ENCODE results near the gene FOXG1. TPM values are rescaled to one million over a fixed set of nuclear protein-coding genes. Genes with fewer than 3 reads are reported as not detected.

The FOXG1 gene
- not detected for total RNA-seq

GRCh38 chr14:28766469-28766955, at the start of gene FOXG1:
TSS of gene FOXG1 (plus strand) at chr14:28766787. CDS start at chr14:28767280, 493 bp downstream.
- CTCF ChIA-PET, result no interaction called here
- no peak for DNase-seq
- H3K27ac Mint-ChIP-seq, result peak within 1 kb of the TSS; percentile 28
- no peak for ATAC-seq
- POLR2A ChIA-PET, result no interaction called here
- H3K9me3 Mint-ChIP-seq, result peaks cover 2% of the 10 kb centered on the region
- peak within 1 kb of the TSS; percentile 49 for H3K4me3 Mint-ChIP-seq
- intact Hi-C loops (cut with micrococcal nuclease), result no loop called here
- peaks cover 12% of the 10 kb centered on the region for H3K36me3 Mint-ChIP-seq (ENCODE audit: low read depth)
- peaks cover 54% of the 10 kb centered on the region for H3K27me3 Mint-ChIP-seq
- peaks cover 7% of the 10 kb centered on the region for H3K4me1 Mint-ChIP-seq (ENCODE audit: low read depth)
- TF ChIP-seq CTCF (IDR thresholded peaks at IDR 0.05), result no peak

- peaks cover 6% of the 10 kb centered on the region for H3K9me3 Mint-ChIP-seq
- no peak overlapping the region for H3K4me3 Mint-ChIP-seq
- POLR2A ChIA-PET, result no interaction called here
- CTCF ChIA-PET, result no interaction called here
- no peak overlapping the region for H3K27ac Mint-ChIP-seq
- TF ChIP-seq CTCF (IDR thresholded peaks at IDR 0.05), result no peak
- no peaks in the 10 kb centered on the region for H3K27me3 Mint-ChIP-seq
- no peak for ATAC-seq
- no peak for DNase-seq
- no peaks in the 10 kb centered on the region for H3K4me1 Mint-ChIP-seq (ENCODE audit: low read depth)
- intact Hi-C loops (cut with micrococcal nuclease), result no loop called here
- no peaks in the 10 kb centered on the region for H3K36me3 Mint-ChIP-seq (ENCODE audit: low read depth)
Observed at GRCh38 chr14:28719130-28719529, 47.5 kb upstream of the FOXG1 start.

GRCh38 chr14:28731358-28731757, 35.2 kb upstream of the FOXG1 start:
- DNase-seq (no peak), ATAC-seq (no peak)
- ChIA-PET CTCF (interaction anchor here (1.4 kb wide), 1 partner anchor 10 kb away, joined by 3 read pairs; no protein-coding TSS in a partner anchor), POLR2A (no interaction called here)
- H3K36me3 Mint-ChIP-seq (ENCODE audit: low read depth), result no peaks in the 10 kb centered on the region
- no peaks in the 10 kb centered on the region for H3K27me3 Mint-ChIP-seq
- H3K27ac Mint-ChIP-seq, result no peak overlapping the region
- peaks cover 4% of the 10 kb centered on the region for H3K9me3 Mint-ChIP-seq
- intact Hi-C loops (cut with micrococcal nuclease), result no loop called here
- no peak for TF ChIP-seq CTCF (IDR thresholded peaks at IDR 0.05)
- H3K4me3 Mint-ChIP-seq, result no peak overlapping the region
- H3K4me1 Mint-ChIP-seq (ENCODE audit: low read depth), result no peaks in the 10 kb centered on the region

GRCh38 chr14:28742171-28742846, 24.3 kb upstream of the FOXG1 start:
- Mint-ChIP-seq H3K4me3 (no peak overlapping the region), H3K27me3 (no peaks in the 10 kb centered on the region), H3K27ac (no peak overlapping the region), H3K9me3 (peaks cover 15% of the 10 kb centered on the region), H3K4me1 (ENCODE audit: low read depth) (no peaks in the 10 kb centered on the region), H3K36me3 (ENCODE audit: low read depth) (no peaks in the 10 kb centered on the region)
- intact Hi-C loops (cut with micrococcal nuclease), result no loop called here
- CTCF ChIA-PET, result no interaction called here
- POLR2A ChIA-PET, result no interaction called here
- ATAC-seq, result no peak
- no peak for DNase-seq
- TF ChIP-seq CTCF (IDR thresholded peaks at IDR 0.05), result no peak

- Mint-ChIP-seq H3K27me3 (no peaks in the 10 kb centered on the region), H3K9me3 (peaks cover 16% of the 10 kb centered on the region), H3K4me1 (ENCODE audit: low read depth) (no peaks in the 10 kb centered on the region), H3K27ac (no peak overlapping the region), H3K36me3 (ENCODE audit: low read depth) (no peaks in the 10 kb centered on the region), H3K4me3 (no peak overlapping the region)
- ChIA-PET CTCF (no interaction called here), POLR2A (no interaction called here)
- no peak for TF ChIP-seq CTCF (IDR thresholded peaks at IDR 0.05)
- no peak for DNase-seq
- ATAC-seq, result no peak
- intact Hi-C loops (cut with micrococcal nuclease), result no loop called here
Observed at GRCh38 chr14:28744126-28744525, 22.5 kb upstream of the FOXG1 start.
